Measurements from ENCODE around the gene NRCAM.

Gene NRCAM

DNA sequence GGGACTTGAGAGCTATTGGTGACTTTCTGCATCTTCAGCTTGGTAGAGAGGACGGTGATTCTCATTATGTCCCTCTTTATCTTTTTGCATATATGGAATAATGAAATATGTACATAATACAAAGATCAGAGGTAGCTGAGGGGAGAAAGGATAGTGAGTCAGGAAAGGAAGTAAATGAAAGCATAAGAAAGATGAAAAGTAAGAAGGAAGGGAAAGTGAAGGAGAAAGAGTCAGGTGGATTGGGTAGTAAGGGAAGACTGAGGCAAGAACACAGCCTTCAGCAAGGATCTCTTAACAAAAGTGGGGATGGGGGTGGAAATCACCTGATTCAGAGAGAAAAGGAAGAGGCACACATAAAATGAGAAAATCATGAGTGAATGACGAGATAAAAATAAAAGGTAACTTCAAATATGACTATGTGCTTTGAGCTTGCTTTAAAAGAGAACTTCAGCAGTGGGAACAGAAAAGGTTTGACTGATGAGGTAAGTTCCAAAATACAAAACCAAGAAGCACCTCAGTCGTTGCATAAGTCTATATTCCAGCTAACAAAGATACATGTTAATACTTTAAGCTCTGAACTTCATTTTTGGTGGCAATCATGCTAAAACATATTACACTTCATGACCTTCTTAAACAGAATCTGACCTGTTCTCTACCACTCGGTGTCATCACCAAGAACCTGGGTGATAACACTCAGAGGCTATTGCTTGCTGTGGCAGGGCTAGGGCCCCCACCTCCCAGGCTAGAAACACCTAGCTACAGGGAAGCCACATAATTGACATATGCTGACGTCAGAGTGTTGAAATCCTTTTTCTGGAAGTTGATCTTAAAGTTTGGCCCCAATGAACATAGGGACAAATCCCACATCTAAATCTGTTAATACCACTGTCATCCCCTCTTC, 32.9 kb downstream of the NRCAM start:
- no peak for DNase-seq

DNA sequence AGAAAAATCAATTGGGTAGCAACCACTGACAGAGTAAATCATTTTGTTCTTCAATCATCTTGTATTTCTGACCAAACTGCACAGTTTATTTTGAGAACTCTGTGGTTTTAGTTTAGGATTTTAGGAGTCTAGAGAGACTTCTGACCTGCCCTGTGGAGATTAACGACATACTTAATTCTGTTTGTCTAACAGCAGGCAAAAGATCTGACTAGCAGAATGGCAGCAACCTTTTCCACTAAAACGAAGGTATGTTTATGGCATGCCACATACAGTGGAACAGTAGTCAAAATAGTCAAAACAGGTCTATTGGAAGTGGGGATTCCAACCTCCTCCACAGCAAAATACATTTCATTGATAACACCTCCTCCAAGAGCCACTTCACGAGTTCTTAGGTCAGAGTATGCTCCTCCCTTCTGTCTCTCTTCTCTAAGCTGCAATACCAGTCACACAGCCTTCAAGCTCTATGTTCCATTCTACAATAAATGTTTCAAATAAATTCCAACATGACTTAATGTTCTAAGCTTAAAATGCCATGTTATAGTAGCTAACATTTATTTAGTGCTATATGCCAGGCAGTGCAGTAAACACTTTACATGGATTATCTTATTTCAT, 34.4 kb downstream of the NRCAM start:
- DNase-seq: no peak

DNA sequence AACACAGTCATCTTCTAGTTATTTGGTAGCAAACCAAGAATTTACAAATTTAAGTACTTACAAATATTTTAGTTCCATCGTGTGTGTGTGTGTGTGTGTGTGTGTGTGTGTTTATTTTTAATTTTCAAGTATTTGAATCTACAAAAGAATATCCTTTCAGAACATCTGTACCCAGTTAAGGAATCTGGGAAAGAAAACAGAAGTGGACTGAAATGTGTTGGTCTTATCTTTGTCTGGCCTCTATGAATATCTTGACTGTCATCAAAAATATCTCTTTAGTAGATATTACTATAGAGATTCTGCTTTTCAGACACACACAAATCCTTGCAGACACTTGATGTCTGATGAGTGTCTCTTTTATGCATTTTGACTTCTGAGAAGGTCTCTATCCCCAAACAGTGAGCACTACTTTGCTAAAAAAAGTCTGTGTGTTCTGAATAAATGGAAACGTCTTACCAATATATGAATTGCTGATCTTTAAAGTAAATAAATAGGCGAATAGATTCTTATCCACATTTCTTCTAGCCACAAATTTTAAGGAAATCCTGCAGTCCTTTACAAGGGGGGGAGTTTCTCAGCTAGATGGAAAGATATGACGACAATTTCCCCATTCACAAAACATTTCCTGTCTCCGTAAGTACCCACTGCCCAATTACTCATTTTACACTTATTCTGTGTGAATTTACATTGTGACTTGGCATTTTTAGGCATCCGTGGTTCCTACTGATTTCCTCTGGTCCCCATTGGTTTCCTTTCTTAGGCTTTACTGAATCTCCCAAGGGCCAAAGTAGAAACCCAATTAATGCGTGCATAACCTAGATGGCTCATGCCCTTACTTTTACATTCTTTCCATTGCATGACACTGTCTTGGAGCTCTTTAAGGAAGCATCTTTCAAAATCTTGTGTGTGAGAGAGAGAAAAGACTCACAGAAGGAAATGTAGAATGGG, 36.0 kb downstream of the NRCAM start:
- DNase-seq: no peak

DNA sequence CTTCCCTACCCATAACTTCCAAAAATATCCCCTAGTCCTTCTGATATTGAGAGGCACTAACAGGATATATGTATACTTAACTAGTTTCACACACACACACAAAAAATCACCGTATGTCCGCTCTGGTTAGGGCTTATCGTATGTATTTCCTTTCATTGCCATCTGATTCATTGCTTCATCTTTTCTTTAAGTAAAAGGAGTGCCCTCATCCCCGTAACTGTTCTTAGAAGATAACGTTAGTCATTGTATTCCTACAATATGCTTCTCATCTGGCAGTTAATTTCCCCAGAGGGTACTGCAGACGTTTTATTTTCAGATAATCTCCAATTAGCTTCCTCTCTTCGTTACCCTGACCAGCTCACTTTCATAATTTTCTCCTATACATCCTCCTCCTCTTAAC, 37.3 kb downstream of the NRCAM start:
- DNase-seq: no peak

DNA sequence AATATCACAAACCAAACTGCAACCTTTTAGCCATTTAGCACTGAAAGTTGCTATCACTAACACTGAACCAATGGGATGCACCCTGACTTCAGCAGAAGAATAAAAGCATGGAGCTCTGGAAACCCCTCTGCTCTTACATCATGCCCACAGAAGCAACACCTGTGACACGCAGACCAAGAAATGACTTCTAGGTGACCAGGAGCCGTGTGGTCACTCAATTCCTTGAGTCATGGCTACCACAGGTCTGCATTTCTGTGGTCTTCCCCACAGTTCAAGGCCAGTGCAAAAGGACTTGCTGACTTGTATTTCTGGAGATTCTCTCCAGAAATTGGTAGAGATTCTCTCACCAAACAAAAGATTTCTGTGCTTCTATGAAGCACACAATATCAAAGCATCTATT, 38.3 kb downstream of the NRCAM start:
- no peak for DNase-seq

DNA sequence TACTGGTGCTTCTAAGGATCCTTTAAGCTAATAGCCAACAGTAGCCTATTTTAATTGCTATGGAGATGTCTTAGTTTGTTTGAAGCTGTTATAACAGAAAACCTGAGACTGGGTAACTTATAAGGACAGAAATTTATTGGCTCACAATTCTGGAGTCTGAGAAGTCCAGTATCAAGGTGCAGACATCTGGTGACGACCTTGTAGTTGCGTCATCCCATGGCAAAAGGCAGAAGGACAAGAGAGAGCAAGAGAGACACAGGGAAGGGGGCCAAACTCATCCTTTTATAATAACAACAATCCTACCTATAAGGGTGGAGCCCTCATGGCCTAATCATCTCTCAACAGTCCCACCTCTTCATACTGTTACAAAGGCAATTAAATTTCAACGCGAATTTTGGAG, 39.1 kb downstream of the NRCAM start:
- no peak for DNase-seq

DNA sequence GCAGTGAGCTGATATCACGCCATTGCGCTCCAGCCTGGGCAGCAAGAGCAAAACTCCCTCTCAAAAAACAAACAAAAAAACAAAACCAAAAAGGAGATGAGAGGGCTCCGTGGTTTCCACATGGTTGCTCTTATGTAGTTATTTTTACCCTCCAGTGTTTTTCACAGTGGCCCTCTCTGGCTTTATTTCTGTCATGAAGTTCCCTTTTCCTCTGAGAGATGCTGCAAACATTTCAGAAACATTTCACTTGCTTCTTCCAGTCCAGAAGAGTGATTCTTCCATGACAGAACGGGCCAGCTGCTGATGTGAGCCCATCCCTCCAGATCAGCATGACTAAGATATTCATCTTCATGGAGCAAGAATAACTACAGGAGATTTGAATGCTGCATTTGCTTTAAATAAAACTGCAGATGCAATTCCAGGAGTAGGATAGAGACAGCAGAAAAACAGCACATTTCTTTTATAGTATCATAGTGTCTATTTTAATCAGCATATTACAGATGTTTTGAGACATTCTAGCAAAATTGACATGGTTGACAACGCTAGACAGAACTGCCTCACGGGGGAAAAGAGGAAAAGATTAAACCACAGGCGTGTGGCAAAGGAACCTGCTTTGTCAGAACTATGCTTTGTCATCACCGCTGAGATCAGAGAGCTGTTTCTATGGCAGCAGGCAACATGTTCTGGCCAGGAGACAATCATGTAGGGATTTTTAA, 40.3 kb downstream of the NRCAM start:
- no peak for DNase-seq

DNA sequence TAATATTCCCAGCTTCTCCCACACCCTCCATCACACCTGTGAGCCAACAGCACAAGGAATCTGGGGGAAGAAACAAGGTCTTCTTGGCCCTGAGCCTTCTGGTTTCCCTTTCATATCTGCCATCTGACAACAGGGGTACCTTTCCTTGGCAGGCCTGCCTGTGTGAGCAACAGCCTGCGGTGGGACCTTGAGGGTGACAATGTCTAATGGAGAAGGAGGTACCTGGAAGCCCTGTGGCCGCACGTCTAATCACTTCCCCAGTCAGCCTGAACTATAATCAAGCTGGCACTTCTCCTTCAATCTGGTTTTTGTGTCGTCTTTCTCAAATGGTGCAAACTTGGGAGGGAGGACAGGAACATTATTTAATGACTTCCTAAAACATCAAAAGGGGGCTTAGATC, 41.2 kb downstream of the NRCAM start:
- DNase-seq: no peak

DNA sequence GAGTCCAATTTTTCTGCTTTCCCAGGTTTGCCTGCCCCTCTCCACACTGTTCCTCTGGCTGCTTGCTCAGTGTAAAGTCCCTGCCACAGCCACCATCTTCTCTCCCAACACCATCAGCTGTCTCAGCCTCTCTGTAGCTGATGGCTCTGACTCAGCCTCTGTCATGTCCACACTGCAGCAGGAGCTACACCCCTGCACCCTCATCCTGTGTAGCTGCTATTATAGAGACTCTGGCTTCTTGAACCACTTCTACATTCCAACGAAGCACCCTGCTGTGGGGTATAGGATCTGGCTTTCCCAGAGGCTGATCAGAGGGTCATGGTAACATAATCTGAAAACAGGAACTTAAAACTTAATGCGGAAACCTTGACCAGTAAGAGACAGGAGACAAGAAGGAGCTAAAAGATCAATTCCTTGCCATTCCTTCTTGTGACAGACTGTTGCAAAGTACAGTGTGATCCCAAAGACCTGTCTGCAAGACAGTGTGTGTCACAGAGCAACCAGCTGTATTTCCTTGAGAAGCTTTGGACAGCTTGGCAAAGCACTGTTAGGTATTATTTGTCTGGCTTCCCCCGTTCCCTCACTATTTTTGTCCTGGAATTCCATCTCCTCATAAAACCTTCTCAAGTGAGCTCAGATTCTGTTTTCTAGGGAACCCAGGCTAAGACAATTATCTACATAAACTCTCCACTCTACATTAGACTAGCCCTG, 42.3 kb downstream of the NRCAM start:
- no peak for DNase-seq

DNA sequence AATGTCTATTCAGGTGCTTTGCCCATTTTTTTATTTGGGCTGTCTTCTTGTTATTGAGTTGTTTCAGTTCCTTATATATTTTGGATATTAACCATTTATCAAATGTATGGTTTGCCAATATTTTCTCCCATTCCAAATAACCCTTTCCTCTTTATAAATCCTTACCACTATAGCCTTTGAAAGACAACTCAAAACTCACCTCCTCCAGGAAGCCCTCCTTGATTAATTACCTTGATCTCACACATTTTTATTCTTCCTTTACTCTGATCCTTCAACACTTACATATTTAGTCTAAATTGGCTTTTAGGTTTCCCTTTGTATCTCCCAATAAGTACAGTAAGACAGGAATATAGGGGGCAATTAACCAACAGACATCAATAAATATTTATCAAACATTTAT, 42.9 kb downstream of the NRCAM start:
- no peak for DNase-seq

DNA sequence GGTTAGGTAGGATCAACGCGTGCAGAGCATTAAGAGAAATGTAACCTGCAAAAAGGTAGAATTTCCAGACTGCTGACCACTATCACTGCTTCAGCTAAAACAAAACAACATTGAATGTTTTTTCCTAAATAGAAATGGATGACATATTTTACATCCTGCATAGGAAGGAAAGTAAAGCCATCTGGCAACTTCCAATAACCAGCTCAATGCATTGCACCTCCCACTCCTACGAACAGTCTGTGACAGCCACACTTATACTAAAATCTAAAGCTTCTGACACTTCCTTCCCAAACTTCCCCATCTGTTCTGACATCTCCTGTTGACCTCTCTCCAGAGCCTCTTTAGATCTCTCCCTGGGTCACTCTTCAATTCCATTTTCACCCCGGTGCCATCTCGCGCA, 47.1 kb downstream of the NRCAM start:
- DNase-seq: no peak

DNA sequence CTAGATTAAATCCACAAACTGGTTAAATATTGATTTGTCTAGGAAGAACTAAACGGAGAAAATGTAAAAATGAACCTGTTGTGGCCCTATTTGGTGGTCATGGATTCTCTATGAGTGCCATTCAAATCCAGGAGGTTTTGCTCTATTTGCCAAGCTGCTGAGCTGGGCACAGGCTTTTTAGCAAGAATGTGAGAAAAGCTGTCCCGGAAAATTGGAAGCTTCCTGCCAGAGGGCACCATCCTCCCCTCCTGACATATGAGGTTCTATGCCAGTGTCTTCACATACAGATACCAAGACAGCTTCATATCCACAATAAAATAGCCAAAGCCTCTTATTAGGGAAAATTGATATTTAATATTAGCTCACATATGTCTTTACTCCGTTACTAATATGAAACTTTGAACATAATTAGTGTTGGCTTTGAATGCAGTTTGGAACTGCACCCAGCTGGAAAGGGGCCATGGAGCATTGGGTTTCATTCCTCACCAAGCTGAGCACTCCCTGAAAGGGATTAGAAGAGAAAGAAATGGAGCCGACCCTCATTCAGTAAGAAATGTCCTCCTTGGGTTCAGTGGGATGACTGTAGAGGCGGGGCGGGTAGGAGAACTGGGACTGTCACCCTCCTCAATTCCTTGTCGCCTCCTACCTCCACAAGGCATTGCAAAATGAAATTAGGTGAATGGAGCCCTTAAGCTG, 47.8 kb downstream of the NRCAM start:
- no peak for DNase-seq

DNA sequence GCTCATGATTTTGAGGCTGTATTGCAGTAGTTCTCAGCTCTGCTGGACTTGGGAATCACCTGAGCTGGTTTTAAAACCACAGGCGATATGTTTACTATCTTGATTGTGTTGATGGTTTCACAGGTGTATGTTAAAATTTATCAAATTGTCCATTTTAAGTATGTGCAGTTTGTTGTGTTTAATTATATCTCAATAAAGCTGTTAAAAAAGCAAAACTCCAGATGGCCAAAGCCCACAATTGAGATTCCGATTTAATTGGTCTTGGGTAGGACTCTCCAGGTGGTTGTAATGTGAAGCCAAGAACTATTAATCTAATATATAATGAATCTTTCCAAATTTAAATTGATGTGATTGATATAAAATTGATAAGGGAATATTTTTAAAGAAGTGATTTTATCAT, 48.6 kb downstream of the NRCAM start:
- DNase-seq: no peak

DNA sequence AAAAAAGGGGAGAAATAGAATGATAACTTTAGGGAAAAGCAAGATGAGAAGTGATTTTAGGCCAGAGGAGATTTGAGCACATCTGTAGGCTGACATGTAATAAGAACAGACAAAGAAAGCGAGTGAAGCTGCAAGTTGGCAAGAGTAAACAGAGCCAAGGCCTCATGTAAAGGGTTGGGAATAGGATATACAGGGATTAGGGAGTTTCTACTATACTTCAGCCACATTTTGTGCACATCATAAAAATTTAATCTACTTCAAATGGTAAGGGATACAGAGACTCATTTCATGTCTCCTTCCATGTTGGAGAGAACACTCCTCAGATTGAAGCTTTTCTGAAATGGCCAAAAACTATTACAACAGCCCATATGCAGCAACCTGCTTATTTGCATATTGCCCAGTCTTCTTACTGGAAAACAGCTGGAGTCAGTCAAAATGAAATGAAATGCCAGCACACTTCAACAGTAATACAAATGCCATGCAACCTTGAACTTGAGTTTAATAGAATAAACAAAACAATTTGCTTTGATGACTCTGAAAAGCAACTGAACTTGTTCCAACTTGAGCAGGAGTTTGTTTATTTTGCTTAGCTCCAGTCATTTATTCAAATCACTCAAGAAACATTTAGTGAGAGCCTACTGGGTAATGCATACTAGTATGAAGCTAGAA, 49.9 kb downstream of the NRCAM start:
- DNase-seq: no peak

DNA sequence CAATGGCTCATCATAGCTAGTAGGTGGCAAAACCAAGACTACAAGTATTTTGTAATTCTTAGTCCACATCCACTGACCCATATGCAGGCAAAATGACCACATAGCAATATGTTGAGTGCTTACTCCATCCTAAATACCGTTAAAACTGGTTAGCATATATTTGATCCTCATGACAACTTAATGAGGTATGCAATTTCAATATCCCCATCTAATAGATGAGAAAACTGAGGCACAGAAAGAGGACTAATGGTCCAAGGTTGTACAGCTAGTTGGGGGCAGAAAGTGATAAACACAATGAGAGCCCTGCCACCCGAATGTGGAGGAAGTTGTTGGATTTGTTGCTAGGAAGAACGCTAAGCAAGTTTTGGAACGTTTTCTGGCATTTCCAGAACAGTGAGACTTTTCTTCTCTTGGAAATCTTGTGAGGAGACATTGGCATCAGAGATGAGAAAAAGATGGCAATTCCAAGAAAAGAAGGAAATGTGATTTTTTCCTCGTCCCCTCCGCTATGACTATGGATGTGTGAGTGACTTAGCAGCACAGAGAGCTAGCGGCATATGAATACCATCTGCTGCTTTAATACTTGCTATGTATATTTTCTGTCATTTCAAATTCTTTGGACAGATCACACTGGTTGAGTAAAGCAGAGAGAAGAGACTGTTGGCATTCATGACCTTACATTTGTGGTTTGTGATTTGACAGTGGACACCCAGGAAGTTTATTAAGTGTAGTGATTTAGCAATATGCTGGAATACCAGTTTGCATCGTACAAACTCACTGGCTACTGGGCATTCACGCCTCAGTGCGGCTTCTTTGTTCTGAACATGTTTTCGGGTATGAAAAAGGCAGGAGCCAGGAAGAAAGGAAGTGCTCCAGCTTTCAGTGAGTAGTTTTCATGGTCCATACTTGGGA, 51.5 kb downstream of the NRCAM start:
- no peak for DNase-seq

DNA sequence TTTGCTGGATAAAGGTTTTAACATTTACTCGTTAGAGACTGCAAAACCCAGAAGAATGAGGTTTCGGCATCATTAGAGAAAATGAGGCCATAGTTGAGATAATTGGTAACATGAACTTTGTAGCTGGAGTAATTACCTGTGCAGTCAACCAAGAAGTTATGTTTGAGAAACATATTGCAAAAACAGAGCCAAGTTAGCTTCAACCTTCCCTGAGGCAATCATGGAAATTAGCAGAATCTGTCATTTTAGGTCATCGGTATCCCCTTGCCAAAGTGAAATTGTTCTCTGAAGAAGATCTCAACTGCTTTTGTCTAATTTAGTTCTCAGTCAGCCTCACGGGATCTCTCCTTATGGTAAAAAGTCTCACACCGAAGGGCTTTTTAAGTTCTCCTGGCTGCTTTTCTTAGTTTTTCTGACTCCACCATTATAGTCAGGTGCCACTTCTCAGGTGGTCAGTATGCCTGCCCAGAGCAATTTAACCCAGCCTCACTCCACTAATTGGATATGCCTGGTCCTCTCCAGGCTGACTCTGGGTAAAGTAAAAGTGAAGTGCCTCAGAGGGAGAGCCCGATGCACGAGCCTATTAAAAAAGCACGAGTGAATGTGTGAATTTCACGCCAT, 52.5 kb downstream of the NRCAM start:
- DNase-seq: no peak

DNA sequence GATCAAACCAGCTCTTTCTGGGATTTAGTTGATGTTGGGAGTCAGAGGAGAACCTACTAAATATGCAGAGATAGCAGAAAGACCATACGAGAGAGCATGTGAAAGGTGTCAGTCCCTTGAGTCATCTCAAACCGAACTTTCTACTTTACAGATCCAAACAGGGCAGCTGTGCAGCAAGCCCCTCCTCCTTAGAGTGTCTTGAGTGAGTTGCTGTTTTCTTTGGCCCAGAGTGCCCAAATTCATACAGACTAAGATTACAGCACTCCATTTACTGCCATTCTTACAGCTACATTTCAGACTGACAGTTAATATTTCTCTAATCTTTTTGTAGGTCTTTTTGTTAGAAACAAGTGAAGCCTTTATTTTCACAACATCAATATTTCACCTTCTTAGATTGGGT, 53.4 kb downstream of the NRCAM start:
- no peak for DNase-seq

DNA sequence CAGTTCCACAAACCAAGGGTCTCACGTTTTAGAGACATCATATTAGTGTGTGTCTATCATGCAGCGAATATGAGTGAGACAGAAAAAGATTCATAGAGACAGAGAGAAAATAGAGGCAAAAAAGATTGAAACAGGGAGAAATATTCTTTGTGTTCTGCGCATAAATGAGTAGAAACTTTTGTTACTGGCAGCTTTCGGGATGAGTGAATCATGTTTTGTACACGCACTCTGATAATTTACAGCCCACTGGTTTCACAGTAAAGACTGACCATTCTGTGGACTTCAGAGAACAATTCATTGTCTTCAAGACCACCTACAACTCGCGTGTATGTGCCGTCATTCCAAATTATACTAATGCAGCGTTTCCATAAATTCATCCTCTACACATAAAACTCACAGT, 60.2 kb downstream of the NRCAM start:
- DNase-seq: no peak

DNA sequence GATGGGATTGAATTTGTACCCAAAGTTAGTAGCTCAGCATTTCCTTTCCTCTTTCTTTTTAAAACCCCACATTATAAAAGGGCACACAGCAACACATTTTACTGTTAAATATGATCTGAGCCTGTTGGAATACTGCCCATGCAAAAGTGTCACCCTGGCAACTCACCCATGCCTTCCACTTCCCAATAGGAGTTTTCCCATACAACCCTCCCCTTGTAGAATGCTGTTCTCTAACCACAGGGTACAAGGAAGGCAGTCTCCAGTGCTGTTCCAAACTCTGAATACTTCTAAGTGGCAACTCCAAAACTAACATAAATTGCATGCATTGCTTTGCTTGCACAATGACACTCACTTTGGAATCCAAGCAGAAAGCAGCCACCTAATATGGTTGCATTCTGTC, 60.8 kb downstream of the NRCAM start:
- DNase-seq: no peak
